ENCODE measurements around the gene DNAJA3.

The DNAJA3 gene

DNA sequence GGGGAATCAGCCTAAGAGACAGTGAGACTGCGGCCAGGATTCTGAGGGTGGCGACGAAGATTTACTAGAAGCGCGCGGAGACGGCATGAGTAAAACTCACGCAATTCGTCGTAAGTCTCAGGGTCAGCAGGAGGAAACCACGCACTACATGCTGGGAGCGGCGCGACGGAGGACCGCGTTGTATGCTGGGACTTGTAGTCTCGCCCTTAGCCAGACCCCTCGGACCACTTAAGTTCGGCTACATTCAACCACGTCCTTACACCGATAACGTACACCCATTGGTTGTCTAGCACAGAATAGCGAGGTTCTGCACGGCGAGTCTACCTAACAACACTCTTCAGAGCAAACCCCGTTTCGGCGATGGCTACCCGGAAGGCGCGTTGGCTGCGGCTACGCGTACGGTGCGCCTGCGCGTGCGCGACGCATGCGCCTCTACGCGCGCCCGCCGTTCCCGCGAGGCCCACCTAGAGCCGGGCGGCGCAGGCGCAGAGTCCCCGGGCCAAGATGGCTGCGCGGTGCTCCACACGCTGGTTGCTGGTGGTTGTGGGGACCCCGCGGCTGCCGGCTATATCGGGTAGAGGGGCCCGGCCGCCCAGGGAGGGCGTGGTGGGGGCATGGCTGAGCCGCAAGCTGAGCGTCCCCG, at the start of gene DNAJA3:
DNAJA3 (plus strand) TSS at position 491 of the 643 bp plus-strand sequence; CDS start at position 505, 14 bp downstream.
- DNase-seq = peak; percentile 86 to 97

DNA sequence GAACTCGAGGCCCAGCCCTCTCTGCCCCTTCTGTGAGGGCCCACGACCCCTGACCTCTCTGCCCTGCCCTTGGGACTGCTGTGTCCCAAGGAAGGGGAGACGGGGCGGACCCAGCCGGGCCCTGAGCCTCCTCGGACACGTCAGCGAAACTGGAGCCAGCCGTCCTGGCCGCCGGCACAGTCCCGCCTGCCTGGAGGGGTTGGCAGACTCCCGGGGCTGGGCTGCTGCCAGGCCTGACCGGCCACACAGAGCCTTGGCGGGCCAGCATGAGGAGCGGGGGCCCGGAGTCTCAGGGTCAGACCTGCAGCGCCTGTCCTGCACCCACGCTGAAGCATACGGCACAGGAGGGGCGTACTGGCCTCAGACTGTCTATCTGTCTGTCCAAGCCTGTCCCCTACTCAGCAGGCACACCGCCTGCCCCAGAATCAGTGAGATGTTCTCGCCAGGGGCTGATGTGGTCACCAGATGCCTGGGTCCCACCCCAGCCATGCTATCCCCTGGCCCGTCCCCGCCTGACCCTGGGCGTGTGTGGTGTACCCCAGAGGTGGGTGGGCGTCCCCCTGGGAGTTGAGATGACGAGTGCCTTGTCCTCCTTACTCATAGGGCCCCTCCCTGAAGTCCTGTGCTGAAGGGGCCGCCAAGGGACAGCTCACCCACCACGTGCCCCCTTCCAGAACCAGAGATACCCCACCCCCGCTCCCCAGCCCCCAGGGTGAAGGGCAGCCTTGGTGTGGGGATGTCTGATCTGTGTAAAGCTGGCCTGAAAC, 49.4 kb upstream of the DNAJA3 start:
- DNase-seq = no peak

DNA sequence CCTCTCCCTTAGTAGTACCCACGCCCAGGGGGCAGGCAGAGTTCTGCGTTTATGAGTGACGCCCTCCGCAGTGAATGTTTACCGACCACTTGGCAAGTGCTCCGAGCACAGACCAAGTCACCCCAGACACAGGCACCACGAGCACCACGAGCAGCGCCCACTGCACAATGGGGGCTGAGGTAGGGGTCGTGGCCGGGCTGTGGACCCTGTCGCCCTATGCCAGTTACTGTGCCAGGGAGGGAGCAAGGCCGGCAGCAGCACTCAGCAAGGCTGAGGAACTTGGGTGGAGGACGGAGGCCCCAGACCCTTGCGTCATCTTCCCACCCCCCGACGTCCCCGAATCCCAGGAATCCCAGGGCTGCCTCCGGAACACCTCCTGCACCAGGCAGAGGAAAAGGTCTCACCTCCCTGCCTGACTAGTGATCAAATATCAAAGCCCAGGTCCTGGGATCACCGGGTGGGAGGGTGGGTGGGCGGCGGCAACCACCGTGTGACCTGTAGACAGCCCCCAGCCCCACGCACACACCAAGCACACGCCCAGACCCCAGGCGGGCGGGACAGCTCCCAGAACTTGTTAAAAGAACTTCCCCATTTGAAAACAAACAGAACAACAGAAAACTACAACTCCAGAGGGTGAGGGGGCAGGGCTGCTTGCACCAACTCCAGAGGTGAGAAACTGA, 48.6 kb upstream of the DNAJA3 start:
- DNase-seq = no peak

DNA sequence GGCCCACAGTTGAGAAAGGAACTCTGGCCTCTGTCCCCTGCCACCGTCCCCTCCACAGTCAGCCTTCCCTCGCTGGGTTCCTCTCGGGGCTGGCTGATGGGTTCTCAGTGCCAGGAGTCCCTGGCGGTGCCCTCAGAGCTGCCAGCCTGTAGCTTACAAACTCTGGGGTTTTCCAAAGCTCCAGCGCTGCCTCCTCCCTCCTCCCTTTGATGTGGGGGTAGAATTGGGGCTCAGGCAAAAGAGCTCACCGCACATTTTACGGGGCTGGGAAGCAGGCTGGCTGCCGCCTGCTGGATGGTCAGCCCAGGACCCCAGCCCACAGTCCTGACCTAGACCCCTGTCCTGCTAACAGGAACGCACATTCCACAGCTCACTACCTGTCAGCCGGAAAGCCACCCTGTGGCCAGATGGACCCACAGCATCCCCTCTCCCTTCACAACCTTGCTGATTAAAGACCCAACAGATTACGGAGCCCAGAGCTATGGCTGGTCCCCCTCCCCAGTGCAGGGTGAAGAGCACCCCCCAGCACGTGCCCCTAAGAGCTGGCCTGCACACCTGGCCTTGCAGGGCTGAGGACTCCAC, 48.0 kb upstream of the DNAJA3 start:
- DNase-seq = no peak

DNA sequence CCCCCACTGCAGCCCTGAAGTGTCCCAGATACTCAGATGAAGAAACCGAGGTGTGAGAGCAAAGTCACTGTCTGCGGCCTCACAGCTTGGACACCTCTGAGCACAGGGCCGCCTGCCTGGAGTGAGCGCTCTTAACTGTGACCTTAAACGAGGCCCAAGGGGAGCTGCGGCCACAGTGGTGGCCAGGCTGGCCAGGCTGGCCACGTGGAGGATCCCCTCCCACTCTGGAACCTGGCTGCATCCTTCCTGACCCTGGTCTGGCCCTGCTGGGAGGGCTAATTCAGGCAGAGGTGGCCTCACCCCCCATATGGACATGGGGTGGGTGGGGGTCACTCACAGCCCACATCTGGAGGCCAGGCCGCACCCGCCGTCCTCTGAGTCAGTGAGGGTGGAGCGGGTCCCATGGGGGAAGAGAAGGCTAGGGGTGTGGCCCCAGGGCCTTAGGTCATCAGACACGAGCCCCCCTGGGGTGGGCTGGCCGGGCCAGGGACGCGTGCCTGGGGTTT, 47.5 kb upstream of the DNAJA3 start:
- no peak for DNase-seq

DNA sequence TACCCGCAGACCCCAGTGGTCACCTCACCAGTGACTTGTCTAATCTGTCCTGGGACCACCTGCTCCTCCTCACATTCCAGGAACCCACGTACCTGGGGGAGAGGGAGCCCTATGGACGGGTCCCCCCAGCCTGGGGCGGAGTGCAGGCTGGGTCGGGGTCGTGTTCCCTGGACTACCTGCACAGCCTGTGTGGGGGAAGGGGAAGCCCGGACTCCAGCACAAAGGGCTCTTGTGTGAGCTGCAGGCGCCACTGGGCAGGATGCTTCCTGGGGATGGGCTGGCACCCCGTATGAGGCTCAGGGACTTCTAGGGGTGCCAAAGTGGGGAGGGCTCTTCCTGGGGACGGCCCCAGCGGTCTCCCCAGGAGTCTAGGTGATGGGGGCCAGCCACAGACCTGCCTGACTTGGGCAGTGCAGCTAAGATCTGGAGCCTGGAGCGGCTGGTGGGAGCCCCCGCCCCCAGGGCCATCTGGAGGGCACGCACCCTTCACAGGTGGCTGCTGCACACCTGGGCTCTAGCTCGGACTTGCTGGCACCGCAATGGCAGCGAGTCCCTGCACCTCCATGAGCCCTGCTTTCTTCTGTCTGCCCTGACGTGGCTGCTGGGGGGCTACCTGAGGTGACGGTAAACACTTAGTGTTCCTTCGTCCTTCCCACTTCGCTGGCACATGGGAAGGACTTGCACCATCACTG, 46.5 kb upstream of the DNAJA3 start:
- DNase-seq = no peak

DNA sequence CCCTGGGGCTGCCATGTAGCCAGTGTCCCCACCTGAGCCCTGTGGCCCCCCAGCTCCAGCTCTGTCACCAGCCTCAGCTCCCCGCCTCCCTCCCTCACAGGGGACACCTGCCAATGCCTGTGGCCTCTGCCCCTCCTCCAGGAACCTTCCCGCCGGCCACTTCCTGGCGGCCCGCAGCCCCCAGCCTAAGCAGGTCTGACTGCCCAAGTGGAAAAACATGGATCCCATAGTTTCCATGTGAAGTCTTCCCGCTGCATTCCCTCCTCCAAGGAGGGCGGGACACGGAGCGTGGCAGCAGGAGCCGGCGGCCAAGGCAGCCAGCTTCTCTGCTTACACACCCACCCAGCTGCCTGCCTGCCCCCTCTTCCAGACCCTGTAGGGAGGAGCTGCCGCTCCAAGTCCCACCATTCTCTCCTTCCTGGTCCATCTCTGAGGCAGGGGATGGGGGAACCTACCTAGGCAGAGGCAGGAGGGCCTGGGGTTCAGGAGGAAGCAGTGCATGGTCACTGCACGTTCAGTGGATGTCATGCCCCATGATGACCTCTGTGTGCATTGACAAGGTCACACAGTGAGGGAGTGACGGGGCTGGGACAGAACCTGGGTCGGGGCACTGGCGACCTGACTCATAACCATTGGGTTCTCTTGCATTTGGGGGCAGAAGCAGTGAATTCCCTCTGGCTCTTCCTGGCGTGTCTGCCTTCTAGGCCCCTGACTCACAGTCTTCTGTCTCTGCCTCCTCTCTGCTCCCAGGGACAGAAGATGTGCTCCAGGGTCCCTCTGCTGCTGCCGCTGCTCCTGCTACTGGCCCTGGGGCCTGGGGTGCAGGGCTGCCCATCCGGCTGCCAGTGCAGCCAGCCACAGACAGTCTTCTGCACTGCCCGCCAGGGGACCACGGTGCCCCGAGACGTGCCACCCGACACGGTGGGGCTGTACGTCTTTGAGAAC, 45.3 kb upstream of the DNAJA3 start:
- no peak for DNase-seq

DNA sequence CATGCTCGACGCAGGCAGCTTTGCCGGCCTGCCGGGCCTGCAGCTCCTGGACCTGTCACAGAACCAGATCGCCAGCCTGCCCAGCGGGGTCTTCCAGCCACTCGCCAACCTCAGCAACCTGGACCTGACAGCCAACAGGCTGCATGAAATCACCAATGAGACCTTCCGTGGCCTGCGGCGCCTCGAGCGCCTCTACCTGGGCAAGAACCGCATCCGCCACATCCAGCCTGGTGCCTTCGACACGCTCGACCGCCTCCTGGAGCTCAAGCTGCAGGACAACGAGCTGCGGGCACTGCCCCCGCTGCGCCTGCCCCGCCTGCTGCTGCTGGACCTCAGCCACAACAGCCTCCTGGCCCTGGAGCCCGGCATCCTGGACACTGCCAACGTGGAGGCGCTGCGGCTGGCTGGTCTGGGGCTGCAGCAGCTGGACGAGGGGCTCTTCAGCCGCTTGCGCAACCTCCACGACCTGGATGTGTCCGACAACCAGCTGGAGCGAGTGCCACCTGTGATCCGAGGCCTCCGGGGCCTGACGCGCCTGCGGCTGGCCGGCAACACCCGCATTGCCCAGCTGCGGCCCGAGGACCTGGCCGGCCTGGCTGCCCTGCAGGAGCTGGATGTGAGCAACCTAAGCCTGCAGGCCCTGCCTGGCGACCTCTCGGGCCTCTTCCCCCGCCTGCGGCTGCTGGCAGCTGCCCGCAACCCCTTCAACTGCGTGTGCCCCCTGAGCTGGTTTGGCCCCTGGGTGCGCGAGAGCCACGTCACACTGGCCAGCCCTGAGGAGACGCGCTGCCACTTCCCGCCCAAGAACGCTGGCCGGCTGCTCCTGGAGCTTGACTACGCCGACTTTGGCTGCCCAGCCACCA, 44.4 kb upstream of the DNAJA3 start:
- DNase-seq = no peak

DNA sequence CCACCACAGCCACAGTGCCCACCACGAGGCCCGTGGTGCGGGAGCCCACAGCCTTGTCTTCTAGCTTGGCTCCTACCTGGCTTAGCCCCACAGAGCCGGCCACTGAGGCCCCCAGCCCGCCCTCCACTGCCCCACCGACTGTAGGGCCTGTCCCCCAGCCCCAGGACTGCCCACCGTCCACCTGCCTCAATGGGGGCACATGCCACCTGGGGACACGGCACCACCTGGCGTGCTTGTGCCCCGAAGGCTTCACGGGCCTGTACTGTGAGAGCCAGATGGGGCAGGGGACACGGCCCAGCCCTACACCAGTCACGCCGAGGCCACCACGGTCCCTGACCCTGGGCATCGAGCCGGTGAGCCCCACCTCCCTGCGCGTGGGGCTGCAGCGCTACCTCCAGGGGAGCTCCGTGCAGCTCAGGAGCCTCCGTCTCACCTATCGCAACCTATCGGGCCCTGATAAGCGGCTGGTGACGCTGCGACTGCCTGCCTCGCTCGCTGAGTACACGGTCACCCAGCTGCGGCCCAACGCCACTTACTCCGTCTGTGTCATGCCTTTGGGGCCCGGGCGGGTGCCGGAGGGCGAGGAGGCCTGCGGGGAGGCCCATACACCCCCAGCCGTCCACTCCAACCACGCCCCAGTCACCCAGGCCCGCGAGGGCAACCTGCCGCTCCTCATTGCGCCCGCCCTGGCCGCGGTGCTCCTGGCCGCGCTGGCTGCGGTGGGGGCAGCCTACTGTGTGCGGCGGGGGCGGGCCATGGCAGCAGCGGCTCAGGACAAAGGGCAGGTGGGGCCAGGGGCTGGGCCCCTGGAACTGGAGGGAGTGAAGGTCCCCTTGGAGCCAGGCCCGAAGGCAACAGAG, 43.5 kb upstream of the DNAJA3 start:
- DNase-seq = no peak

DNA sequence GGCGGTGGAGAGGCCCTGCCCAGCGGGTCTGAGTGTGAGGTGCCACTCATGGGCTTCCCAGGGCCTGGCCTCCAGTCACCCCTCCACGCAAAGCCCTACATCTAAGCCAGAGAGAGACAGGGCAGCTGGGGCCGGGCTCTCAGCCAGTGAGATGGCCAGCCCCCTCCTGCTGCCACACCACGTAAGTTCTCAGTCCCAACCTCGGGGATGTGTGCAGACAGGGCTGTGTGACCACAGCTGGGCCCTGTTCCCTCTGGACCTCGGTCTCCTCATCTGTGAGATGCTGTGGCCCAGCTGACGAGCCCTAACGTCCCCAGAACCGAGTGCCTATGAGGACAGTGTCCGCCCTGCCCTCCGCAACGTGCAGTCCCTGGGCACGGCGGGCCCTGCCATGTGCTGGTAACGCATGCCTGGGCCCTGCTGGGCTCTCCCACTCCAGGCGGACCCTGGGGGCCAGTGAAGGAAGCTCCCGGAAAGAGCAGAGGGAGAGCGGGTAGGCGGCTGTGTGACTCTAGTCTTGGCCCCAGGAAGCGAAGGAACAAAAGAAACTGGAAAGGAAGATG, 42.8 kb upstream of the DNAJA3 start:
- DNase-seq = no peak

DNA sequence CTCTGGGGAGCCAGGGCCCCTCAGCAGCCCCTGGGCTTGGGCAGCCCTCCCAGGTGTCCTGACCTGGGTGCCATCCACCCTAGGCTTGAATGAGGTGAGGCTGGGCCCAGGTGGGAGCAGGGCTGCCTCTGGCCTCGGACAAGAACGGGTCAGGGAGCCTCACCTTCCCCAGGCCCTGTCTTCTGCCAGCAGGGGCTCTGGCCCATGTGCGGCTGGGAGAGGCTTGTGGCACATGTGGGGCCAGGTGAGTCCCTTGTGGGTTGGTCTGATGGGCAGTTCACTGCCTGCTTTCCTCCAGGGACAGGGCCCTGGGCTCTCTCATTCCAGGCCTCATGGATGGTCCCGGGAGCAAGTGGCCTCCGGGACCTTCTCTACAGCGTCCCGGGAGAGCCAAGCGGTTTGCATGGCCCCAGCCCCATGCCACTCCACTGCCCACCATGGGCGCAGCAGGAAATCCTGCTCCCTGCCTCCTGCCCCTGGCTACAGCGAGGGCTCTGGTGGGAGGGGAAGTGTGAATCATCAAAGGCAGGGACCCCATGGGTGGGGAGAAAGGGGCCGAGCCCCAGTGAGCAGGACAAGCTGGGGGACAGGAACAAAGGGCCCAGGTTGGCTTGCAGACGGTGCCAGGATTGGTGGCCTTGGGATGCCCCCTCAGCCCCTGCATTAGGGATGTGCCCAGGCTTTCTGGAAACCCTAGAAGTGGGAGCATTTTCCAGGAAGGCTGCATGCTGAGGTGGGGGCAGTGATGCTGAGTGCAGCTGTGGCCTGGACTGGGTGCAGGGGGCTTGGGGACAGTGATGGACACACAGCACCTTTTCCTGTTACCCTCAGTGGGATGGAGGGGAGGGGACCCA, 41.9 kb upstream of the DNAJA3 start:
- no peak for DNase-seq

DNA sequence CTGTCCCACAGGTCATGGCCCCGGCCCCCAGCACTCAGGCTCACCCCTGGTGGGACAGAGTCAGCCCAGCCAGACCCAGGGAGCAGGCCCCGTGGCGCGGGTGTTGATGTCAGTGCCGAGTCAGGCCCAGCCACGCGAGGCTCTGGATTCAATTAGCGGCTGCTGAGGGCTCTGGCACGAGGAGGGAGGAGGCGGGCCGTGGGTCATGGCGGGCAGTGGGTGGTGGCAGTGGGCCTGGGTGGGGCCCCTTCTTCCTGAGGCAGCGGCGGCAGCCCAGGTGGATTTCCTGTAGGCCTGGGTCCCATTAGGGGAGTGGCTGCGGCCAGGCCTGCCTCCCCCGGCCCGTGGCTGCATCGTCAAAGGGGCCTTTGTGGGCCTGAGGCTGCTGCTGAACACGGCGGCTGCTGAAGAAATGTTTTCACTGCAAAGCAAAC, 41.1 kb upstream of the DNAJA3 start:
- no peak for DNase-seq

DNA sequence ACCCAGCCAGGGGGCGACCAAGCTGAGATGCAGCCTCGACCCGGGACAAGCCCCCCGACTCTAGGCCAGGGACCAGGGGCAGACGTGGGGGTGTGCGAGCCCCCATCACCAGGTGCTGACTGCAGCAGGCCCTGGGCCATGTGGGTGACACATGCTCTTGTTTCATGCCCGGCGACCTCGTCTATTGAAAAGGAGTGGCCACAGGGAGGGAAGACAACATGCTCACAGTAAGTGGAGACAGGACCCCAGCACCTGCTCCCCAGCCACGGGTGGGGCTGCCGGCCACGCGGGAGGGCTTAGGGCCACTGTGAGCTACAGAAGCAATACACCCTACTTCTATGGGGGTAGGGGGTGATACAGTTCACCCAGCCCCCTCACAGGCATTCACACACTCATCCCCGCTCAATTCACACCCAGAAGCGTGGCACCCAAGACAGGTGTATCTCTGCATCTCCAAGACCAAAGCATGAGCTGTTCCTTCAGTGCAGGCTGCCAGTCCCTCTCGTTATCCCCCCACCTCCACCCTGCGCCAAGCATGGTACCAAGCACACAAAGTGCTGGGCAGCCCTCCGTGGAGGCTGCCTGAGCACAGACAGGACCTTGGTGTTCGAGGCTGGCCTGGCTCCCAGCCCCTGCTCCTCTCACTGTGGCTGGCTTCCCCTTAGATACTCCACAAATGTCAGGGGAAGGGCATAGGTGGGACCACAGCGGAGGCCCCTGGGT, 40.4 kb upstream of the DNAJA3 start:
- DNase-seq = no peak

DNA sequence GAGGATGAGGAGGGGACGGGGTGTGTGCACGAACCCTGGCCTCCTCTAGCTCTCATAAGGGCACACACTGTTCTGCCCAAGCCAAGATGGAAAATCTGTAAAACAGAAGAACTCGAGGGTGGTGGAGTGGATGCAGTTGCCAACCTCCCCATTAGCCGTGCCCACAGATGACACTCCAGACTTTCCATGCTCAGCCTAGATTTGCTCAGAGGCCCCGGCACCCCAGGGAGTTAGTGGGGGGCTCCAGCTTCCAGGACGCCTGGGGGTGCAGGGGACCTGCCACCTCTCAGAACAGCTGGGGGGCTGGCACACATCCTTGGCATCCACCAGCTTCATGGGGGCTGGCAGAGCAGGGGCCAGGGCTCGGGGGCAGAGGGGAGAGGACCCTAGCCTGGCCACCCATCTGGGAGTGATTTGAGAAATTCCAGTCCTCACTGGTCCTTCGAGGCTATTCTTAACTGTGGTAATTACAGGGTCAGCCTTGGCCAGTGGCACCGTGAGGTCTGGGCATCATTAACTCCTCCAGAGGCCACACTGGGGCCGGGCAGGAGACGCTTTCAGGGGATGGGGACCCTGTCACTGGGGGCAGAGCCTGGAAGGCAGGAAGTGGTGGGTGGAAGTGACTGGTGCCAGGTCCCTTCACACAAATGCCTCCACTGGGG, 39.7 kb upstream of the DNAJA3 start:
- DNase-seq = no peak

DNA sequence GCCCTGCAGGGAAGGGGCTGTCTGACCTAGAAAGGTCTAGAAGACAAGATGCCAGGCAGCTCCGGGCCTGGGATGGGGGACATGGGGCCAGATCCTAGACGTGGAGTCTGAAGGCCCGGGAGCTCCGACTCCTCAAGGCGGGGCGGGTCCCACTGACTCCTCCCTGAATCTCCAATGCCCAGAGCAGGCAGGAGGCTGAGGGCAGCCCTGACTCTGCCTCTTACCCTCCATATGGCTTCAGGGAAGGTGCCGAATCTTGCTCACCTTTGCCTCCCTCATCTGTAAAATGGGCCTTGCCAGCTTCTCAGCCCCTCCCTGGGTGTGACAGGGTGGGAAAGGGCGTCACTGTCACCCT, 39.2 kb upstream of the DNAJA3 start:
- no peak for DNase-seq

DNA sequence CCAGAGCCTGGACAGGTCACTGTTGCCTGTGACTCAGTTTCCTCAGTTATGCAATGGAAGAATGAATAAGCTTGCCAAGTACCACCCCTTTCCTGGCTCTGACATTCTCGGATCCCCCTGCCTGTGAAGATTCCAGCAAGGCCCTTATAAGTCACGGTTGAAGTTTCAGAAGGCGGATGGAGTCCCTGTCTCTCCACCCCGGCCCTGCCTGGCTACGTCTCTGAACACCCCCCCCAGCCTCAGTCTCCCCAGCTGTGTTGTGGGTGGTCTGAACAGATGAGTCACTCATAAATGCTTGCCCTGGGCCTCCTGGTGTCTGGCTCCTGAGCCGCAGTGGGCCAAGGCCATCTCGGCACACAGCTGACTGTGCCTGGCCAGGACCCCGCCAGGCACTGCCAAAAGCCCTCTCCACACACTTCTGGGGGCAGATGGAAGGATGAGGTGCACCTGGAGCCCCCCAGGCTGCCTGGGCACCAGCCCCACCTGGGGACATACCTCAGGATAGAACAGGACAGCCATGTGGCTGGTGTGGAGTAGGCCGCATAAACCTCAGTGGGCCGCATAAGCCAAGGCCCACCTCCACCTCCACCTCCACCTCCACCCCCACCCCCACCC, 38.6 kb upstream of the DNAJA3 start:
- no peak for DNase-seq

DNA sequence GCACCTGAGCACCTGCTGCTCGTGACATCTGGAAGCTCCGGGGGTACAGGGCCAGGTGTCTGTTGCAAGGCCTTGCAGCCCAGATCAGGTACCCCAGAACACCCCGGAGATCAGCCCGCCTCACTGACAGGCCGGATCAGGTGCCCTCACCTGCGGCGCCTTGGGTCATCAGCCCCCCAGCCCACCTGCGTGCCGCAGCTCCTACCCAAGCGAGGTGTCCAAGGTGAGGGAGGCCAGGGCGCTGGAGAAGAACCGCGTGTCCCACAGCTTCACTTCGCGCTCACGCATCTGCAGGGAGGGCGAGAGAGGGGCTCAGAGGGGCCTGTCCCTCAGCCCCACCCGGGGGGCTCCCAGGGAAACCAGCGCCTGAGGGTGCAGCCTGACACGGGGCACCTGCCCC, 37.9 kb upstream of the DNAJA3 start:
- no peak for DNase-seq
